Stomach (tissue), 9 donors: Measurements from ENCODE around the gene DNAJC4. TPM values are rescaled to one million over a fixed set of nuclear protein-coding genes. Genes with fewer than 3 reads are reported as not detected.
A peak's percentile ranks its signal among the peaks of the same experiment; 100 is the strongest.

Experiments used
- DNase-seq, 2 donors: peaks; one replicate each; pipeline versions ENCODE4 v3.0.0 to v3.0.0-alpha.2; 2013 to 2019
- H3K27ac ChIP-seq, 5 donors: fragments of 200-600 bp in 4 of 5; sonication (generic) in 4 of 5; one replicate each; pipeline ENCODE4 v1.5.1; 2013 to 2019; ENCODE audit warnings: mild to moderate bottlenecking in 1 of 5, moderate library complexity in 1 of 5
- H3K27me3 ChIP-seq, 3 donors: fragments of 200-600 bp; sonication (generic); one replicate each; pipeline ENCODE4 v1.5.1; 2017 to 2019; ENCODE audit warnings: mixed run types in 1 of 3
- H3K36me3 ChIP-seq, 4 donors: fragments of 200-600 bp; sonication (generic); 1 replicate in 3 of 4; 2 replicates in 1 of 4; pipeline ENCODE4 v1.5.1; 2016 to 2019
- H3K4me1 ChIP-seq, 4 donors: fragments of 200-600 bp; sonication (generic); one replicate each; pipeline ENCODE4 v1.5.1; 2016 to 2019
- H3K4me3 ChIP-seq, 4 donors: fragments of 200-600 bp; sonication (generic) in 3 of 4; one replicate each; pipeline ENCODE4 v1.5.1; 2016 to 2019; ENCODE audit warnings: mild to moderate bottlenecking in 1 of 4
- H3K9me3 ChIP-seq, 4 donors: fragments of 200-600 bp; sonication (generic); one replicate each; pipeline ENCODE4 v1.5.1; 2016 to 2019
- CTCF ChIP-seq, 7 experiments: fragments of 450-650 bp in 4 of 7; fragments of 200-600 bp in 3 of 7; sonication (generic) in 3 of 7; IDR thresholded peaks; one replicate each; pipeline ENCODE4 v1.5.1; 2016 to 2019; ENCODE audit warnings: antibody characterized with exemption in 7 of 7, control low read depth in 2 of 7, mild to moderate bottlenecking in 1 of 7
- EP300 ChIP-seq: sonication (generic); formaldehyde crosslinking; IDR thresholded peaks from one replicate; pipeline ENCODE4 v1.6.1; 2017; ENCODE audit warnings: antibody characterized with exemption
- POLR2A ChIP-seq, 4 donors: fragments of 450-650 bp; IDR thresholded peaks; one replicate each; pipeline ENCODE4 v1.6.1; 2016; ENCODE audit warnings: antibody characterized with exemption in 4 of 4, control low read depth in 2 of 4, mild to moderate bottlenecking in 1 of 4, moderate library complexity in 1 of 4
- POLR2AphosphoS5 ChIP-seq, 3 donors: sonication (generic); formaldehyde crosslinking; IDR thresholded peaks; one replicate each; pipeline ENCODE4 v1.6.1; 2016; ENCODE audit warnings: antibody characterized with exemption in 3 of 3
- WGBS, 5 donors: extraction: QIAGEN DNeasy Blood & Tissue Kit in 3 of 5; methylation state at CpG; one replicate each; pipeline versions ENCODE4 v1.1.5 to v1.1.7; 2013 to 2018; 5-methylcytosine and 5-hydroxymethylcytosine counted together
- intact Hi-C: fragments of 100-400 bp; cut with DNase I; formaldehyde crosslinking; loops from one replicate; pipeline ENCODE4 v1.15.1; 2023; ENCODE audit warnings: low total_unique reads
- polyA plus RNA-seq, 3 donors: library from polyadenylated mRNA; stranded (reverse); fragments of 200-250 nt; gene quantifications; one replicate each; pipeline ENCODE4 v1.2.3, GENCODE V29; 2013
- total RNA-seq, 5 donors: library from RNA; depleted of rRNA; stranded (reverse); fragments of >200 nt; gene quantifications; one replicate each; pipeline versions ENCODE4 v1.1.0 to v1.2.3, GENCODE V29; 2014 to 2016
- donor health status: healthy with polysubstance abuse.
- donor health status: Bipolar disorder and iron deficiency.
- donor health status: healthy.

DNAJC4 gene
- total and polyA plus RNA-seq, 8 donors = 8.3 to 115 (median 42.8) TPM

- H3K4me3 ChIP-seq = no peak overlapping the region
- H3K9me3 ChIP-seq = no peaks in the 10 kb centered on the region
- H3K27me3 ChIP-seq = no peaks in the 10 kb centered on the region
- peaks cover 57 to 84% (median 80%) of the 10 kb centered on the region in 4 donors for H3K4me1 ChIP-seq
- H3K27ac ChIP-seq = peak overlapping the region; percentile 94 to 100 (median 99)
- peaks cover 16 to 30% (median 21%) of the 10 kb centered on the region in 4 donors for H3K36me3 ChIP-seq
- DNase-seq = peak; percentile 93 to 95
- WGBS, 5 donors = 28 to 65% (median 38%) methylated on average over 11 to 12 of the region's 12 CpGs
- intact Hi-C loops = no loop called here
- TF ChIP-seq POLR2A (IDR thresholded peaks at IDR 0.05) = no peak
- TF ChIP-seq CTCF (IDR thresholded peaks at IDR 0.05) = peak in 1 of 7 experiments; percentile 10
- TF ChIP-seq EP300 = no peak
- peak; percentile 34 to 88 (median 64) for TF ChIP-seq POLR2AphosphoS5 (IDR thresholded peaks at IDR 0.05)
Observed at GRCh38 chr11:64237484-64237951, 7.2 kb downstream of the DNAJC4 start.

DNA sequence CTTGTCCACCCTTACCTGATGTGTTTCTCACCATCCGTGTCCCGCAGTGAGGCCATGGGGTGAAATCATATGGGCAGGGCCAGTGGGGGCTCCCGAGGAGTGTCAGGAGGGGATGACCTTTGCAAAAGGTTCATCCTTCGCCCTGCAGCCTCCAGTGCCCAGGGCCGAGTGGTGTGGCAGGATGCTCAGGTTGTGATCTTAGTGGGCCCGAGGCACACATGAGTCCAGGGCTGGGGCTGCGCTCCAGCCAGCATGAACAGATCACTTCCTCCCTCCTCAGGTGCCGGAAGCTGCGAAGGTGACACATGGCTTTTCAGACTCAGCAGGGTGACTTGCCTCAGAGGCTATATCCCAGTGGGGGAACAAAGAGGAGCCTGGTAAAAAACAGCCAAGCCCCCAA lies 7.7 kb downstream of the DNAJC4 start:
- WGBS, 5 donors = 63 to 73% (median 67%) methylated on average over 7 to 9 of the region's 9 CpGs
- intact Hi-C loops = no loop called here
- Histone ChIP-seq H3K4me3 (peak overlapping the region in 1 of 4 donors; percentile 1), H3K9me3 (no peaks in the 10 kb centered on the region), H3K27me3 (no peaks in the 10 kb centered on the region), H3K4me1 (peaks cover 60 to 84% (median 83%) of the 10 kb centered on the region in 4 donors), H3K36me3 (peaks cover 18 to 33% (median 23%) of the 10 kb centered on the region in 4 donors), H3K27ac (peak overlapping the region; percentile 94 to 100 (median 99))
- TF ChIP-seq POLR2A (IDR thresholded peaks at IDR 0.05) (no peak), CTCF (IDR thresholded peaks at IDR 0.05) (no peak), EP300 (no peak), POLR2AphosphoS5 (IDR thresholded peaks at IDR 0.05) (no peak)
- DNase-seq = no peak

DNA sequence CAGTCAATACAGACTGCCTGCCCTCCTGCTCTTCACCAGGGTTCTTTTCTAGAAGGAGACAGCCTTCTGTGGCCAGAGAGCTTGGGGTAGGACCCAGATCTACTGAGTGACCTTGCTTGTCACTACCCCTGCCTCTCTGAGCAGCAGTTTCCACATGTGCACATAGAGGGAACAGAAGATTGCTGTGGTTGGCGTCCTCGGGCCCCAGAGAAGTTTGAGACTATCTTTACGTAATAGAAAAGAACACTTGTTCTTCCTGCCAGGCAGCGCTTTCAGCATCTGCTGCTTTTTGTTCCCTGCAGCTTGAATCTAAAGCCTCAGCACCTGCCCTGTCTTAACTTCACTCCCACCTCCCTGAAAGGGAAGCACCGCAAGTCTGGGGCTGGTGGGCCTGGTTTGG lies 8.7 kb downstream of the DNAJC4 start:
- intact Hi-C loops = no loop called here
- Histone ChIP-seq H3K4me1 (peaks cover 53 to 84% (median 81%) of the 10 kb centered on the region in 4 donors), H3K36me3 (peaks cover 27 to 42% (median 32%) of the 10 kb centered on the region in 4 donors), H3K4me3 (no peak overlapping the region), H3K27ac (peak overlapping the region; percentile 94 to 100 (median 99)), H3K27me3 (no peaks in the 10 kb centered on the region), H3K9me3 (no peaks in the 10 kb centered on the region)
- 80 to 87% (median 83%) methylated on average over 5 of the region's 5 CpGs for WGBS, 5 donors
- TF ChIP-seq POLR2AphosphoS5 (IDR thresholded peaks at IDR 0.05) (no peak), CTCF (IDR thresholded peaks at IDR 0.05) (no peak)
- no peak for DNase-seq

DNA sequence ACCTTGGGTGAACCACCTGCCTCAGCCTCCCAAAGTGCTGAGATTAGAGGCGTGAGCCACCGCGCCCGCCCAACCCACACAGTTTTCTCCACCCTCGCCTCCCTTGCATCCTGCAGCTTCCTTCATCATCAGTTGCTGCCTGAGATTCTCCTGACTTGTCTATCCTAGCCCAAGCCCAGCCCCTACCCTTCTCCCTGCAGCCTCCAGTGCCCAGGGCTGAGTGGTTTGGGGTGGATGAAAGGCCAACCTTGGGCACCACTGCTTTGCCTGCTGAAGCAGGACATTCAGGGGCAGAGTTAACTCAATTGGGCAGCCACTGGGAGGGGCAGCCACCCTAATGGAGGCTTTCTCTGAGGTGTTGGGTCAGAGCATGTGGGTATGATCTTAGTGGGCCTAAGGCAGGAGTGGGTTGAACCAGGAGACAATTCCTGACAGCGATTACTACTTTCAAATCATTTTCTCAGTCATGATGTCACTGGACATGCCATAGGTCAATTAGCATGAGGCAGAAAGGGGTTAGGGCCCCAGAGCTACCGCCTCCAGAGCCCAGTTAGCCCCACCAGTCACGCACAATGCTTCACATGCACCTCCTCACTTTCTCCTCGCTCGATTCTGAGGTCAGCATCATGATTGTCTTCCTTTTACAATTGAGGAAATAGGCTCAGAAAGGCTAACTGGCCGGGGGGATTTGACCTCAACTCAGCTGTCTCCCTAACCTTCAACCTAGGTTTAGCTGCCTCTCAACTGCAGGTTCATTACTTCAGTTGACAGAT lies 9.5 kb downstream of the DNAJC4 start:
- Histone ChIP-seq H3K27me3 (no peaks in the 10 kb centered on the region), H3K36me3 (peaks cover 30 to 48% (median 36%) of the 10 kb centered on the region in 4 donors), H3K27ac (peak overlapping the region; percentile 94 to 100 (median 99)), H3K4me3 (peak overlapping the region; percentile 83 to 96 (median 90)), H3K4me1 (peaks cover 54 to 89% (median 84%) of the 10 kb centered on the region in 4 donors), H3K9me3 (no peaks in the 10 kb centered on the region)
- WGBS, 5 donors = 74 to 80% (median 75%) methylated on average over 11 of the region's 11 CpGs
- TF ChIP-seq EP300 = no peak
- TF ChIP-seq POLR2AphosphoS5 (IDR thresholded peaks at IDR 0.05) = no peak
- no peak for DNase-seq
- intact Hi-C loops = no loop called here
